Measurements from ENCODE around the gene SPACA4.

- TF ChIP-seq CTCF (IDR thresholded peaks at IDR 0.05) = no peak
- no peak for TF ChIP-seq EZH2 (IDR thresholded peaks at IDR 0.05)
Observed at GRCh38 chr19:48627201-48627864, 20.8 kb downstream of the SPACA4 start.

All from neural progenitor cell (in vitro differentiated cells).